Neuronal stem cell (in vitro differentiated cells): Measurements from ENCODE around the gene EPHA4.

Experiments
- DNase-seq: peaks from one replicate; pipeline ENCODE4 v3.0.0-alpha.2; 2013; ENCODE audit warnings: low spot score
- H2AFZ ChIP-seq: one replicate; pipeline ENCODE4 v1.6.1; 2013; ENCODE audit warnings: mild to moderate bottlenecking, low read length, inconsistent platforms
- H2AK5ac ChIP-seq: 2 replicates; pipeline ENCODE4 v1.6.1; 2013; ENCODE audit warnings: low read depth, mild to moderate bottlenecking, inconsistent platforms, low read length, moderate library complexity, mixed read lengths
- H2BK120ac ChIP-seq: 2 replicates; pipeline ENCODE4 v1.6.1; 2013; ENCODE audit warnings: low read depth, mild to moderate bottlenecking, inconsistent platforms, low read length, moderate library complexity, mixed read lengths
- H2BK12ac ChIP-seq: one replicate; pipeline ENCODE4 v1.6.1; 2013; ENCODE audit warnings: low read length, inconsistent platforms
- H2BK15ac ChIP-seq: 2 replicates; pipeline ENCODE4 v1.6.1; 2013; ENCODE audit warnings: mild to moderate bottlenecking, low read length, inconsistent platforms, mixed read lengths
- H2BK5ac ChIP-seq: one replicate; pipeline ENCODE4 v1.6.1; 2013; ENCODE audit warnings: inconsistent platforms, mild to moderate bottlenecking, low read length, moderate library complexity
- H3K14ac ChIP-seq: one replicate; pipeline ENCODE4 v1.6.1; 2013; ENCODE audit warnings: low read length, inconsistent platforms
- H3K18ac ChIP-seq: 2 replicates; pipeline ENCODE4 v1.6.1; 2013; ENCODE audit warnings: low read length, inconsistent platforms
- H3K23ac ChIP-seq: 2 replicates; pipeline ENCODE4 v1.6.1; 2013; ENCODE audit warnings: low read depth, mild to moderate bottlenecking, mixed read lengths, low read length, inconsistent platforms; ENCODE audit not compliant: poor library complexity
- H3K27ac ChIP-seq: replicated peaks from 3 replicates; pipeline ENCODE4 v1.5.1; 2013; ENCODE audit warnings: low read length, inconsistent platforms
- H3K27me3 ChIP-seq, 3 experiments: 2 replicates each; pipeline ENCODE4 v1.6.1; 2013; ENCODE audit warnings: low read length in 3 of 3, mild to moderate bottlenecking in 2 of 3, inconsistent platforms in 1 of 3, low read depth in 1 of 3, mixed read lengths in 1 of 3, moderate library complexity in 1 of 3; ENCODE audit not compliant: control insufficient read depth in 3 of 3, insufficient read depth in 3 of 3
- H3K36me3 ChIP-seq, 2 donors: replicated peaks in 1 of 2; 2 replicates each; pipeline ENCODE4 v1.6.1; 2013; ENCODE audit warnings: low read length in 2 of 2; ENCODE audit not compliant: control insufficient read depth in 2 of 2, insufficient read depth in 2 of 2
- H3K4ac ChIP-seq: 2 replicates; pipeline ENCODE4 v1.6.1; 2013; ENCODE audit warnings: inconsistent platforms, mild to moderate bottlenecking, low read length, moderate library complexity
- H3K4me1 ChIP-seq, 2 donors: 1 replicate in 1 of 2; 2 replicates in 1 of 2; pipeline ENCODE4 v1.6.1; 2013; ENCODE audit warnings: low read length in 2 of 2, low read depth in 1 of 2; ENCODE audit not compliant: control insufficient read depth in 2 of 2, insufficient read depth in 1 of 2
- H3K4me2 ChIP-seq: one replicate; pipeline ENCODE4 v1.6.1; 2013; ENCODE audit warnings: mild to moderate bottlenecking, low read length, inconsistent platforms; ENCODE audit not compliant: insufficient read depth, poor library complexity, severe bottlenecking
- H3K4me3 ChIP-seq, 2 donors: 2 replicates each; pipeline ENCODE4 v1.5.1; 2013; ENCODE audit warnings: low read length in 2 of 2, mild to moderate bottlenecking in 2 of 2, inconsistent platforms in 1 of 2, moderate library complexity in 1 of 2
- H3K79me1 ChIP-seq: one replicate; pipeline ENCODE4 v1.6.1; 2013; ENCODE audit warnings: low read depth, mild to moderate bottlenecking, inconsistent platforms, low read length, moderate library complexity
- H3K9ac ChIP-seq: one replicate; pipeline ENCODE4 v1.6.1; 2013; ENCODE audit warnings: mild to moderate bottlenecking, low read depth, low read length, inconsistent platforms; ENCODE audit not compliant: poor library complexity
- H3K9me3 ChIP-seq, 2 donors: replicated peaks in 1 of 2; 2 replicates each; pipeline versions ENCODE3 to v1.6.1; 2013; ENCODE audit warnings: low read length in 2 of 2, mild to moderate bottlenecking in 2 of 2, inconsistent platforms in 1 of 2, low read depth in 1 of 2, mixed read lengths in 1 of 2, moderate library complexity in 1 of 2; ENCODE audit not compliant: control insufficient read depth in 2 of 2, insufficient read depth in 1 of 2
- H4K8ac ChIP-seq: one replicate; pipeline ENCODE4 v1.6.1; 2013; ENCODE audit warnings: low read depth, mild to moderate bottlenecking, inconsistent platforms, low read length, moderate library complexity
- H4K91ac ChIP-seq: one replicate; pipeline ENCODE4 v1.6.1; 2013; ENCODE audit warnings: low read length, low read depth, mild to moderate bottlenecking, inconsistent platforms; ENCODE audit not compliant: poor library complexity
- WGBS, 2 donors: extraction: QIAGEN DNeasy Blood & Tissue Kit; methylation state at CpG; one replicate each; pipeline ENCODE4 v1.1.7; 2013; ENCODE audit warnings: missing lambda C conversion rate in 2 of 2, mixed read lengths in 1 of 2; ENCODE audit not compliant: insufficient read length in 2 of 2, insufficient replicate concordance in 1 of 2; ENCODE audit errors: extremely low coverage in 2 of 2; 5-methylcytosine and 5-hydroxymethylcytosine counted together

EPHA4 gene

GRCh38 chr2:221601376-221601775 lies 29.3 kb upstream of the EPHA4 start:
- H3K4ac ChIP-seq: no peak overlapping the region
- no peak overlapping the region for H2BK5ac ChIP-seq
- no peak overlapping the region for H3K4me3 ChIP-seq
- H3K9me3 ChIP-seq: no peaks in the 10 kb centered on the region
- H3K23ac ChIP-seq: no peak overlapping the region
- no peaks in the 10 kb centered on the region for H3K79me1 ChIP-seq
- H2BK15ac ChIP-seq: no peak overlapping the region
- H2BK120ac ChIP-seq: no peak overlapping the region
- H3K36me3 ChIP-seq: no peaks in the 10 kb centered on the region
- no peak overlapping the region for H4K8ac ChIP-seq
- no CpG with 5 or more reads among the region's 3 CpGs for WGBS, 2 donors
- H3K18ac ChIP-seq: no peak overlapping the region
- H3K9ac ChIP-seq: no peak overlapping the region
- peaks cover 7 to 24% of the 10 kb centered on the region in 2 donors for H3K4me1 ChIP-seq
- H2AK5ac ChIP-seq: no peak overlapping the region
- H3K27ac ChIP-seq: no peak overlapping the region
- no peaks in the 10 kb centered on the region for H3K27me3 ChIP-seq
- H3K14ac ChIP-seq: no peak overlapping the region
- DNase-seq: no peak
- H3K4me2 ChIP-seq: no peak overlapping the region
- H2AFZ ChIP-seq: no peak overlapping the region
- no peak overlapping the region for H2BK12ac ChIP-seq
- H4K91ac ChIP-seq: no peak overlapping the region

- Histone ChIP-seq H3K4me3 (no peak overlapping the region), H3K36me3 (no peaks in the 10 kb centered on the region), H3K9me3 (no peaks in the 10 kb centered on the region), H2BK120ac (no peak overlapping the region), H3K27ac (no peak overlapping the region), H4K8ac (peak overlapping the region; percentile 86), H3K27me3 (no peaks in the 10 kb centered on the region), H3K4ac (no peak overlapping the region), H3K9ac (no peak overlapping the region), H4K91ac (no peak overlapping the region), H2BK15ac (no peak overlapping the region), H2AFZ (no peak overlapping the region), H3K23ac (peak overlapping the region; percentile 58), H3K4me2 (no peak overlapping the region), H3K79me1 (no peaks in the 10 kb centered on the region), H2AK5ac (no peak overlapping the region), H3K14ac (no peak overlapping the region), H3K18ac (peak overlapping the region; percentile 76), H2BK5ac (no peak overlapping the region), H3K4me1 (peaks cover 7 to 16% of the 10 kb centered on the region in 2 donors), H2BK12ac (no peak overlapping the region)
- DNase-seq: no peak
- WGBS, 2 donors: no CpG with 5 or more reads among the region's 5 CpGs
Measured at GRCh38 chr2:221600388-221600787, 28.3 kb upstream of the EPHA4 start.

- Histone ChIP-seq H2BK12ac (no peak overlapping the region), H3K27me3 (no peaks in the 10 kb centered on the region), H3K9ac (no peak overlapping the region), H3K4me3 (no peak overlapping the region), H4K8ac (no peak overlapping the region), H2AFZ (no peak overlapping the region), H2BK15ac (no peak overlapping the region), H3K23ac (no peak overlapping the region), H4K91ac (no peak overlapping the region), H3K36me3 (no peaks in the 10 kb centered on the region), H3K4me2 (no peak overlapping the region), H3K14ac (no peak overlapping the region), H3K18ac (no peak overlapping the region), H3K4ac (no peak overlapping the region), H3K27ac (no peak overlapping the region), H3K79me1 (no peaks in the 10 kb centered on the region), H2BK5ac (no peak overlapping the region), H3K9me3 (no peaks in the 10 kb centered on the region), H2BK120ac (no peak overlapping the region), H2AK5ac (no peak overlapping the region), H3K4me1 (peaks cover 2 to 5% of the 10 kb centered on the region in 2 donors)
- WGBS, 2 donors: no CpG with 5 or more reads among the region's 3 CpGs
- no peak for DNase-seq
Measured at GRCh38 chr2:221596192-221596591, 24.1 kb upstream of the EPHA4 start.

- Histone ChIP-seq H3K27ac (no peak overlapping the region), H2AFZ (no peak overlapping the region), H3K9ac (no peak overlapping the region), H3K27me3 (no peaks in the 10 kb centered on the region), H2BK120ac (no peak overlapping the region), H3K4me2 (no peak overlapping the region), H3K14ac (no peak overlapping the region), H3K36me3 (no peaks in the 10 kb centered on the region), H3K23ac (no peak overlapping the region), H4K8ac (no peak overlapping the region), H3K4ac (no peak overlapping the region), H3K18ac (no peak overlapping the region), H3K79me1 (no peaks in the 10 kb centered on the region), H3K9me3 (no peaks in the 10 kb centered on the region), H4K91ac (no peak overlapping the region), H2BK15ac (no peak overlapping the region), H3K4me1 (no peaks in the 10 kb centered on the region), H2AK5ac (no peak overlapping the region), H2BK12ac (no peak overlapping the region), H3K4me3 (no peak overlapping the region), H2BK5ac (no peak overlapping the region)
- no CpG with 5 or more reads among the region's 4 CpGs for WGBS, 2 donors
- DNase-seq: no peak
Measured at GRCh38 chr2:221590861-221591365, 18.8 kb upstream of the EPHA4 start.
